Esophagus (tissue), 2 donors: ENCODE data around the gene NCKAP5L. TPM values are rescaled to one million over a fixed set of nuclear protein-coding genes. Genes with fewer than 3 reads are reported as not detected.
"Not testable (repeated sequence)": the region's sequence is repeated elsewhere in the genome, so short reads cannot be mapped to it uniquely, and the experiment has no call there.

Experiments
- H3K27ac ChIP-seq, 2 donors: one replicate each; pipeline ENCODE4 v1.5.1; 2013; ENCODE audit warnings: low read depth in 2 of 2, mild to moderate bottlenecking in 2 of 2, inconsistent platforms in 1 of 2, low read length in 1 of 2, moderate library complexity in 1 of 2
- H3K27me3 ChIP-seq, 2 donors: one replicate each; pipeline ENCODE4 v1.6.1; 2013; ENCODE audit warnings: low read length in 2 of 2, control low read depth in 1 of 2, mild to moderate bottlenecking in 1 of 2; ENCODE audit not compliant: insufficient read depth in 2 of 2, control insufficient read depth in 1 of 2
- H3K36me3 ChIP-seq, 2 donors: one replicate each; pipeline ENCODE4 v1.6.1; 2013; ENCODE audit warnings: low read length in 1 of 2; ENCODE audit not compliant: control insufficient read depth in 2 of 2, insufficient read depth in 2 of 2
- H3K4me1 ChIP-seq, 2 donors: one replicate each; pipeline ENCODE4 v1.6.1; 2013; ENCODE audit warnings: low read length in 1 of 2; ENCODE audit not compliant: control insufficient read depth in 2 of 2, insufficient read depth in 2 of 2
- H3K4me3 ChIP-seq, 2 donors: one replicate each; pipeline ENCODE4 v1.5.1; 2013; ENCODE audit warnings: low read length in 2 of 2, mild to moderate bottlenecking in 2 of 2, low read depth in 1 of 2, moderate library complexity in 1 of 2
- H3K9me3 ChIP-seq, 2 donors: one replicate each; pipeline ENCODE4 v1.6.1; 2013; ENCODE audit warnings: mild to moderate bottlenecking in 2 of 2, low read depth in 1 of 2, low read length in 1 of 2, moderate library complexity in 1 of 2; ENCODE audit not compliant: control insufficient read depth in 2 of 2, insufficient read depth in 1 of 2
- WGBS, 2 donors: extraction: QIAGEN DNeasy Blood & Tissue Kit; methylation state at CpG; one replicate each; pipeline ENCODE4 v1.1.7; 2013; 5-methylcytosine and 5-hydroxymethylcytosine counted together
- polyA plus RNA-seq, 2 donors: library from polyadenylated mRNA; stranded (reverse); fragments of 200-250 nt; gene quantifications; one replicate each; pipeline ENCODE4 v1.2.3, GENCODE V29; 2013
- donor health status: healthy with polysubstance abuse.
- donor health status: Bipolar disorder and iron deficiency.

Gene NCKAP5L
- polyA plus RNA-seq, 2 donors: 3.1 to 8.4 TPM

- H3K4me3 ChIP-seq: no peak overlapping the region
- whole genome bisulfite sequencing, 2 donors: 10 to 12% methylated on average over 7 of the region's 7 CpGs
- H3K36me3 ChIP-seq: no peaks in the 10 kb centered on the region
- H3K9me3 ChIP-seq: no peaks in the 10 kb centered on the region
- H3K27me3 ChIP-seq: no peaks in the 10 kb centered on the region
- no peak overlapping the region for H3K27ac ChIP-seq
- peaks cover 0 to 3% of the 10 kb centered on the region in 2 donors for H3K4me1 ChIP-seq
Observed at GRCh38 chr12:49776413-49776812, 51.8 kb downstream of the NCKAP5L start.

GRCh38 chr12:49773102-49773501, 55.1 kb downstream of the NCKAP5L start:
- H3K27ac ChIP-seq, H3K4me1 ChIP-seq, H3K9me3 ChIP-seq, H3K27me3 ChIP-seq, H3K4me3 ChIP-seq, H3K36me3 ChIP-seq: not testable (repeated sequence)
- 84 to 85% methylated on average over 6 to 7 of the region's 7 CpGs for WGBS, 2 donors

GRCh38 chr12:49767333-49767732, 60.9 kb downstream of the NCKAP5L start:
- Histone ChIP-seq H3K4me1 (no peaks in the 10 kb centered on the region), H3K4me3 (no peak overlapping the region), H3K9me3 (no peaks in the 10 kb centered on the region), H3K36me3 (peaks cover 5 to 14% of the 10 kb centered on the region in 2 donors), H3K27ac (no peak overlapping the region), H3K27me3 (no peaks in the 10 kb centered on the region)
- WGBS, 2 donors: 72 to 75% methylated on average over 4 of the region's 4 CpGs

DNA sequence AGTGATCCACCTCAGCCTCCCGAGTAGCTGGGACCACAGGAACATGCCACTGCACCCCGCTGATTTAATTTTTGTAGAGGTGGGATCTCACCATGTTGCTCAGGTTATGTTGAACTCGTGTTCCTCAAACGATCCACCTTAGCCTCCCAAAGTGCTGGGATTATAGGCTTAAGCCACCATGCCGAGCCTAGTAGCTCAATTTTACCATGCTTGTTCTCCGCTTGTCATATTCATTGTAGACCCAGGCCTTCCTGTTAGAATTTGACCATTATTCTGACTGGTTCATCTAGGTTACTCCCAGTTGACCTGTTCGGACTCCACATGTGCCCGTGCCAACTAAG, 62.1 kb downstream of the NCKAP5L start:
- Histone ChIP-seq H3K4me3 (no peak overlapping the region), H3K4me1 (no peaks in the 10 kb centered on the region), H3K27ac (no peak overlapping the region), H3K36me3 (peaks cover 7 to 23% of the 10 kb centered on the region in 2 donors), H3K9me3 (no peaks in the 10 kb centered on the region), H3K27me3 (no peaks in the 10 kb centered on the region)
- 84 to 89% methylated on average over 8 of the region's 8 CpGs for WGBS, 2 donors

- Histone ChIP-seq H3K27me3 (no peaks in the 10 kb centered on the region), H3K9me3 (no peaks in the 10 kb centered on the region), H3K27ac (peak overlapping the region in 1 of 2 donors; percentile 27), H3K4me1 (no peaks in the 10 kb centered on the region), H3K36me3 (peaks cover 13 to 34% of the 10 kb centered on the region in 2 donors), H3K4me3 (no peak overlapping the region)
- 71 to 75% methylated on average over 3 of the region's 3 CpGs for WGBS, 2 donors
Observed at GRCh38 chr12:49764126-49764525, 64.1 kb downstream of the NCKAP5L start.

- peak overlapping the region in 1 of 2 donors; percentile 56 for H3K27ac ChIP-seq
- no peaks in the 10 kb centered on the region for H3K27me3 ChIP-seq
- H3K4me1 ChIP-seq: no peaks in the 10 kb centered on the region
- no peak overlapping the region for H3K4me3 ChIP-seq
- H3K9me3 ChIP-seq: no peaks in the 10 kb centered on the region
- peaks cover 18 to 41% of the 10 kb centered on the region in 2 donors for H3K36me3 ChIP-seq
- WGBS, 2 donors: 20 to 21% methylated on average over 8 of the region's 8 CpGs
Observed at GRCh38 chr12:49763006-49763591, 65.1 kb downstream of the NCKAP5L start.

GRCh38 chr12:49762468-49762847, 65.8 kb downstream of the NCKAP5L start:
- Histone ChIP-seq H3K4me3 (no peak overlapping the region), H3K27me3 (no peaks in the 10 kb centered on the region), H3K27ac (no peak overlapping the region), H3K36me3 (peaks cover 19 to 43% of the 10 kb centered on the region in 2 donors), H3K4me1 (no peaks in the 10 kb centered on the region), H3K9me3 (no peaks in the 10 kb centered on the region)
- 71 to 78% methylated on average over 5 of the region's 5 CpGs for WGBS, 2 donors

- H3K4me1 ChIP-seq: no peaks in the 10 kb centered on the region
- no peak overlapping the region for H3K27ac ChIP-seq
- no peaks in the 10 kb centered on the region for H3K9me3 ChIP-seq
- 79 to 84% methylated on average over 4 of the region's 4 CpGs for WGBS, 2 donors
- peaks cover 19 to 43% of the 10 kb centered on the region in 2 donors for H3K36me3 ChIP-seq
- H3K4me3 ChIP-seq: no peak overlapping the region
- no peaks in the 10 kb centered on the region for H3K27me3 ChIP-seq
Observed at GRCh38 chr12:49761677-49762467, 66.3 kb downstream of the NCKAP5L start.

DNA sequence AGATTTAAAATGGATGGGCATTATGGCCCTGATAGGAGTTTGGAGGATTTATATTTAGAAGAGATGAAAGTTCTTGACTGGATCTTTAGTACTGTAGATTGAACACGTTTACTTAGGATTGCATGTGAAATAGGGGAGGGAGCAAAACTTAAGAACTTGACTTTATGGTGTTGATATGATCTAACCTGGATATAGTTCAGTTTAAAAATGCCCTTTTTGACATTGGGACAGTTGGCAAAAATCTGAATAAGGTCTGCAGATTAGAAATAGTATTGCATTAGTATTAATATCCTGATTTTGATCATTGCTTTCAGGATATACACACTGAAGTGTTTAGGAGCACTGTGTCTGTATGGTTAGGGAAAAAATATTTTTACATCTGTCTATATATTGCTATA, 77.2 kb downstream of the NCKAP5L start:
- Histone ChIP-seq H3K4me3 (no peak overlapping the region), H3K27ac (no peak overlapping the region), H3K27me3 (no peaks in the 10 kb centered on the region), H3K9me3 (no peaks in the 10 kb centered on the region), H3K36me3 (peaks cover 13 to 14% of the 10 kb centered on the region in 2 donors), H3K4me1 (peaks cover 2 to 3% of the 10 kb centered on the region in 2 donors)
- WGBS, 2 donors: 24 to 27% methylated on average over 1 of the region's 1 CpG
